CD4-positive, alpha-beta T cell treated with Interleukin-1 beta for 1 hour (primary cell): Measurements from ENCODE around the gene DGKA.
"Not testable (repeated sequence)": the region's sequence is repeated elsewhere in the genome, so short reads cannot be mapped to it uniquely, and the experiment has no call there.

Source experiments
- DNase-seq, 2 donors: peaks; one replicate each; pipeline ENCODE4 v3.0.0-alpha.2; 2020 to 2022

The DGKA gene

GRCh38 chr12:55930771-55931316 lies at the start of gene DGKA:
TSS of gene DGKA (plus strand) at chr12:55931162. CDS start at chr12:55936504, 5,342 bp downstream.
- DNase-seq, result peak; percentile 60 to 68

GRCh38 chr12:55885113-55885512 lies 45.8 kb upstream of the DGKA start:
- no peak for DNase-seq

GRCh38 chr12:55891310-55891709 lies 39.7 kb upstream of the DGKA start:
- no peak for DNase-seq

- no peak for DNase-seq
Observed at GRCh38 chr12:55893723-55894122, 37.2 kb upstream of the DGKA start.

GRCh38 chr12:55899082-55899481 lies 31.9 kb upstream of the DGKA start:
- DNase-seq, result no peak

- DNase-seq, result no peak
Observed at GRCh38 chr12:55901881-55902490, 29.0 kb upstream of the DGKA start.

- no peak for DNase-seq
Observed at GRCh38 chr12:55906056-55906455, 24.9 kb upstream of the DGKA start.

- no peak for DNase-seq
Observed at GRCh38 chr12:55908726-55909512, 22.0 kb upstream of the DGKA start.

- no peak for DNase-seq
Observed at GRCh38 chr12:55909513-55909884, 21.5 kb upstream of the DGKA start.

GRCh38 chr12:55912908-55913307 lies 18.1 kb upstream of the DGKA start:
- DNase-seq, result no peak

- DNase-seq, result no peak
Observed at GRCh38 chr12:55915482-55915859, 15.5 kb upstream of the DGKA start.

- DNase-seq, result not testable (repeated sequence)
Observed at GRCh38 chr12:55919032-55919431, 11.9 kb upstream of the DGKA start.

GRCh38 chr12:55922126-55922525 lies 8.8 kb upstream of the DGKA start:
- no peak for DNase-seq

- not testable (repeated sequence) for DNase-seq
Observed at GRCh38 chr12:55923648-55924047, 7.3 kb upstream of the DGKA start.

- no peak for DNase-seq
Observed at GRCh38 chr12:55925371-55925770, 5.6 kb upstream of the DGKA start.

GRCh38 chr12:55925870-55926737 lies 4.9 kb upstream of the DGKA start:
- DNase-seq, result no peak

- DNase-seq, result peak; percentile 93
Observed at GRCh38 chr12:55926738-55927587, 4.0 kb upstream of the DGKA start.

GRCh38 chr12:55927588-55928502 lies 3.1 kb upstream of the DGKA start, which contains the start of gene PYM1:
TSS of gene PYM1 (minus strand) at chr12:55927894. CDS start at chr12:55927761, 133 bp downstream.
- peak; percentile 76 to 77 for DNase-seq

GRCh38 chr12:55929306-55929791 lies 1.6 kb upstream of the DGKA start:
- peak; percentile 88 to 89 for DNase-seq

GRCh38 chr12:55931317-55931779 lies 386 bp downstream of the DGKA start:
- DNase-seq, result no peak
